Measurements from ENCODE around the gene SCO2. TPM values are rescaled to one million over a fixed set of nuclear protein-coding genes. Genes with fewer than 3 reads are reported as not detected.

SCO2 gene
- total and polyA plus RNA-seq, 2 of the 13 experiments (the other 11 are each of a cell fraction or from before 2014, with no cell fraction given), result 0.32 to 3.7 TPM

DNA sequence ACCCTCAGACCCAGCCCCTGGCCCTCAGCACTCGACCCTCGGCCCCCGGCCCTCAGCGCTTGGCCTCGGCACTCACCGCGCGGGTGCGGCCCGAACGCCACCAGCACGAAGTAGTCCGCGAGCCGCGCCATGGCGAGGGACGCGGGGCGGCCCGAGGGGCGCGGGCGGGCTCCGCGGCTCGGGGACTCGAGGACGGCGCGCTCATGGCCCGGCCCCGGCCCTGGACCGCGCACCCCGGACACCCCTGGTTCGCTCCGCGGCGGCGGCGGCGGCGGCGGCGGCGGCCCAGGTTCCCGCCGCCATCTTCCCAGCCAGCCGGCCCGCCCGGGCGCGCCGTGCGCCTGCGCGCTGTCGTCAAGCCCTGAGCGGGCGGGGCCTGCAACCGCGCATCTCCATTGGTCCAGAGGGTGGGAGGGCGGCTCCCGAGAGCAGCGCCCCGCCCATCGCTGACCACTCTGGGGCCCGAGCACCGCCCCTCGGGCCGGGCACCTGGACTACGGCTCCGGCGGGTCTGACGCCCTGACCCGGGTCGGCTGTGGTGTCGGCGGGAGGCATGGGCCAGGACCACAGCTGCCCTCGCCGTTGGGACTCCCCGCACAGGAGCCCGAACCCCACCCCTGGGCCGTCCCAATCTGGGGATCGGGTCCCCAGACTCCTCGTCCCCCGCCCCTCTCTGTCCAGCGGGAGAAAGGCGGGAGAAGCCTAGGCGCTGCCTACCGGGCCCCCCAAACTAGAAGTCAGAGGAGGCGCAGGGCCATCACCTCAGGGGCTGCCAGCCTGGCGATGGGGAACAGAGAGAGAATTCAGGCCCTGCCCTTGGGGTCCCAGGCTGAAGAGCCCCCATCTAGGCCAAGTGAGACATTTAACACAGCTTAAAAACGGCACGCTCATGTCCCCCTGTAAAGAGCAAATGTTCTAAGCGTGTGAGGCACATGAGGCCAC, 50.4 kb downstream of the SCO2 start, which contains the start of gene SBF1 (continued):
- TF ChIP-seq ZNF280D (CRISPR knock-in tag; IDR thresholded peaks at IDR 0.05) (0 out of 2 replicates have a peak, but pooled peaks have one; percentile 38), RBM22 (optimal IDR thresholded peaks at IDR 0.05; ENCODE audit: low read length) (no peak), ZNF17 (CRISPR knock-in tag; IDR thresholded peaks at IDR 0.05) (no peak), HHEX (CRISPR knock-in tag; IDR thresholded peaks at IDR 0.05) (no peak), NRL (CRISPR knock-in tag; IDR thresholded peaks at IDR 0.05; ENCODE audit: borderline replicate concordance) (peak; percentile 18; the same call in 1 of the 2 replicates), IRF2 (CRISPR knock-in tag; IDR thresholded peaks at IDR 0.05) (peak; percentile 20; the same call in 1 of the 2 replicates), MTF2 (CRISPR knock-in tag; IDR thresholded peaks at IDR 0.05; ENCODE audit: borderline replicate concordance) (no peak), ZSCAN12 (CRISPR knock-in tag; IDR thresholded peaks at IDR 0.05) (no peak), MZF1 (CRISPR knock-in tag; IDR thresholded peaks at IDR 0.05; ENCODE audit: borderline replicate concordance) (no peak), HMGA1 (CRISPR knock-in tag; conservative IDR thresholded peaks at IDR 0.05) (no peak), SCMH1 (CRISPR knock-in tag; IDR thresholded peaks at IDR 0.05; ENCODE audit: borderline replicate concordance) (no peak), TARDBP (CRISPR knock-in tag; IDR thresholded peaks at IDR 0.05) (no peak), CBX5 (CRISPR knock-in tag; IDR thresholded peaks at IDR 0.05; ENCODE audit: borderline replicate concordance) (no peak), ZNF431 (CRISPR knock-in tag; IDR thresholded peaks at IDR 0.05; ENCODE audit: borderline replicate concordance, low read depth) (no peak), ZNF781 (CRISPR knock-in tag; IDR thresholded peaks at IDR 0.05; ENCODE audit: borderline replicate concordance, not compliant biosample characterization) (no peak), CSRNP2 (CRISPR knock-in tag; conservative IDR thresholded peaks at IDR 0.05; ENCODE audit: low read depth) (no peak), ZNF362 (CRISPR knock-in tag; IDR thresholded peaks at IDR 0.05; ENCODE audit: borderline replicate concordance) (no peak)
- TF ChIP-seq, protein P1, sequence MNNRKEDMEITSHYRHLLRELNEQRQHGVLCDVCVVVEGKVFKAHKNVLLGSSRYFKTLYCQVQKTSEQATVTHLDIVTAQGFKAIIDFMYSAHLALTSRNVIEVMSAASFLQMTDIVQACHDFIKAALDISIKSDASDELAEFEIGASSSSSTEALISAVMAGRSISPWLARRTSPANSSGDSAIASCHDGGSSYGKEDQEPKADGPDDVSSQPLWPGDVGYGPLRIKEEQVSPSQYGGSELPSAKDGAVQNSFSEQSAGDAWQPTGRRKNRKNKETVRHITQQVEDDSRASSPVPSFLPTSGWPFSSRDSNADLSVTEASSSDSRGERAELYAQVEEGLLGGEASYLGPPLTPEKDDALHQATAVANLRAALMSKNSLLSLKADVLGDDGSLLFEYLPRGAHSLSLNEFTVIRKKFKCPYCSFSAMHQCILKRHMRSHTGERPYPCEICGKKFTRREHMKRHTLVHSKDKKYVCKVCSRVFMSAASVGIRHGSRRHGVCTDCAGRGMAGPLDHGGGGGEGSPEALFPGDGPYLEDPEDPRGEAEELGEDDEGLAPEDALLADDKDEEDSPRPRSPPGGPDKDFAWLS (CRISPR knock-in tag; IDR thresholded peaks at IDR 0.05; ENCODE audit: borderline replicate concordance), result no peak
- TF ChIP-seq, protein P2, sequence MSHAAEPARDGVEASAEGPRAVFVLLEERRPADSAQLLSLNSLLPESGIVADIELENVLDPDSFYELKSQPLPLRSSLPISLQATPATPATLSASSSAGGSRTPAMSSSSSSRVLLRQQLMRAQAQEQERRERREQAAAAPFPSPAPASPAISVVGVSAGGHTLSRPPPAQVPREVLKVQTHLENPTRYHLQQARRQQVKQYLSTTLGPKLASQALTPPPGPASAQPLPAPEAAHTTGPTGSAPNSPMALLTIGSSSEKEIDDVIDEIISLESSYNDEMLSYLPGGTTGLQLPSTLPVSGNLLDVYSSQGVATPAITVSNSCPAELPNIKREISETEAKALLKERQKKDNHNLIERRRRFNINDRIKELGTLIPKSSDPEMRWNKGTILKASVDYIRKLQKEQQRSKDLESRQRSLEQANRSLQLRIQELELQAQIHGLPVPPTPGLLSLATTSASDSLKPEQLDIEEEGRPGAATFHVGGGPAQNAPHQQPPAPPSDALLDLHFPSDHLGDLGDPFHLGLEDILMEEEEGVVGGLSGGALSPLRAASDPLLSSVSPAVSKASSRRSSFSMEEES (CRISPR knock-in tag; IDR thresholded peaks at IDR 0.05), result no peak

Data from HepG2 (cell line).